ENCODE measurements around the gene TCF19. TPM values are rescaled to one million over a fixed set of nuclear protein-coding genes. Genes with fewer than 3 reads are reported as not detected.

TCF19 gene
- total and polyA plus RNA-seq, 3 donors from 2014 or later = 3.6 to 4.7 (median 3.7) TPM

GRCh38 chr6:31122791-31123706 is 35.3 kb upstream of the TCF19 start:
- Histone ChIP-seq H3K4me3 (no peak overlapping the region), H3K9me3 (no peaks in the 10 kb centered on the region), H3K27ac (peak overlapping the region in 1 of 2 donors; percentile 28), H3K4me1 (peaks cover 11% of the 10 kb centered on the region), H3K27me3 (no peaks in the 10 kb centered on the region), H3K36me3 (ENCODE audit: low read depth, missing control alignments) (no peaks in the 10 kb centered on the region)
- intact Hi-C loops (cut with DNase I; ENCODE audit: low total_unique reads) = no loop called here
- TF ChIP-seq, protein P1, sequence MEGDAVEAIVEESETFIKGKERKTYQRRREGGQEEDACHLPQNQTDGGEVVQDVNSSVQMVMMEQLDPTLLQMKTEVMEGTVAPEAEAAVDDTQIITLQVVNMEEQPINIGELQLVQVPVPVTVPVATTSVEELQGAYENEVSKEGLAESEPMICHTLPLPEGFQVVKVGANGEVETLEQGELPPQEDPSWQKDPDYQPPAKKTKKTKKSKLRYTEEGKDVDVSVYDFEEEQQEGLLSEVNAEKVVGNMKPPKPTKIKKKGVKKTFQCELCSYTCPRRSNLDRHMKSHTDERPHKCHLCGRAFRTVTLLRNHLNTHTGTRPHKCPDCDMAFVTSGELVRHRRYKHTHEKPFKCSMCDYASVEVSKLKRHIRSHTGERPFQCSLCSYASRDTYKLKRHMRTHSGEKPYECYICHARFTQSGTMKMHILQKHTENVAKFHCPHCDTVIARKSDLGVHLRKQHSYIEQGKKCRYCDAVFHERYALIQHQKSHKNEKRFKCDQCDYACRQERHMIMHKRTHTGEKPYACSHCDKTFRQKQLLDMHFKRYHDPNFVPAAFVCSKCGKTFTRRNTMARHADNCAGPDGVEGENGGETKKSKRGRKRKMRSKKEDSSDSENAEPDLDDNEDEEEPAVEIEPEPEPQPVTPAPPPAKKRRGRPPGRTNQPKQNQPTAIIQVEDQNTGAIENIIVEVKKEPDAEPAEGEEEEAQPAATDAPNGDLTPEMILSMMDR (IDR thresholded peaks at IDR 0.05) = no peak
- TF ChIP-seq POLR2A (IDR thresholded peaks at IDR 0.05) = no peak
- 36 to 42% methylated on average over 12 to 16 of the region's 16 CpGs for WGBS, 2 donors
- DNase-seq = peak; percentile 85

DNA sequence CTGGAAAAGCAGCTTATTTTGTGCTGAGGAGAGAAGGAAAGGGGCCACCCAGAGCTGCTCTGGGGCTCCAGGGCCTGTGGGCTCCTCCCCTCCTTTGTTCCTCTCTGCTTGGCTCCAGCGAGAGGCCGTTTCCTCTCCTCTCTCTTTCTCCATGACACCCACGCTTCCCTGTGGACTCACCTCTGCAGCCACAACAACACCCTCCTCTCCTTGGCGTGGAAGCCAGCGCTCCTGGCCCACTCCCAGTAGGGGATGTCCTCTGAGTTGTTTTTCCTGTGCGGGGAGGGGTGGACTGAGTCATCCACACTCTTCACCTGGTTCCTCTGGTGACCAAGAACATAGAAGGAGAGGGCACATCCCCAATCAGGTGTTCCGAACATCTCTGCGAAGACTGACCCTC is 33.2 kb upstream of the TCF19 start:
- Histone ChIP-seq H3K4me1 (peaks cover 11% of the 10 kb centered on the region), H3K27ac (no peak overlapping the region), H3K4me3 (no peak overlapping the region), H3K9me3 (no peaks in the 10 kb centered on the region), H3K27me3 (no peaks in the 10 kb centered on the region), H3K36me3 (ENCODE audit: low read depth, missing control alignments) (no peaks in the 10 kb centered on the region)
- WGBS, 2 donors = 54 to 59% methylated on average over 8 of the region's 8 CpGs
- DNase-seq = no peak
- intact Hi-C loops (cut with DNase I; ENCODE audit: low total_unique reads) = no loop called here
- TF ChIP-seq, protein P1 (IDR thresholded peaks at IDR 0.05) = no peak
- no peak for TF ChIP-seq POLR2A (IDR thresholded peaks at IDR 0.05)

DNA sequence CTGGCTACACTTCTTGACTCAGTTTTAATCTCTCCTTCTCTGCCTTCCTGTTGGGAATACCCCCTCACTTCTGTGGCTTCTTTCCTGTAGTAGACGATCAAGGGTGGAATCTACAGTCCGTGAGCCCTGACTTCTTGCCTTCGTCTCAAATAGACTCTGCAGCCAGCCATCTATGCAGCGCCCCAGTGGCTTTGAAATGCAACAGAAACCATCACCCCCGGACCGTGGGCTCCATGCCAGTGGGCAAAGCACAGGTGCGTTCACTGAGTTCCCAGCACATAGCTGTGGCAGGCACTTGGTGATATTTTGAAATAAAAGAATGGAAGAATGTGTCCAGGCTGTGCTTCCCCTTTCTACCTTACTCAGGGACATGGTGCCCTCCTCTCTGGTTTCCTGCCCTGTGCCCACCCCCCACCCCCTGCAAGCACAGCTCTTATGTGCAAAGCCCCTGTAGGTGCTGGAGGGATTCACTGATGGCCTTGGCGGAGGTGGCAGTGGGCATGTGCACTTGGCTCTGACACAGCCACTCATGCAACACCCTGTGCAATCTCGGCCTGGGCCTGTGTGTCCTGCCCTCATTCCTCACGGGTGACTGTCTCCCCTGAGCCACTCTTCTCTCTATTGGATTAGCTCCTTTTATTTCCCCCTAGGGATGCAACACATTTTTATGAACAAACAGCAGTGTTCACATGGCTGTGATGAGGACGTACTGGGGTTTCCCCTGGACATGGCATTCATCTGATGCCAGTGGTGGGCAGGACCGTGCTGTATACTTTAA is 32.6 kb upstream of the TCF19 start:
- Histone ChIP-seq H3K4me1 (peaks cover 11% of the 10 kb centered on the region), H3K27ac (no peak overlapping the region), H3K4me3 (no peak overlapping the region), H3K9me3 (no peaks in the 10 kb centered on the region), H3K27me3 (no peaks in the 10 kb centered on the region), H3K36me3 (ENCODE audit: low read depth, missing control alignments) (no peaks in the 10 kb centered on the region)
- WGBS, 2 donors = 78 to 81% methylated on average over 12 of the region's 12 CpGs
- TF ChIP-seq POLR2A (IDR thresholded peaks at IDR 0.05) = no peak
- TF ChIP-seq, protein P1 (IDR thresholded peaks at IDR 0.05) = no peak
- intact Hi-C loops (cut with DNase I; ENCODE audit: low total_unique reads) = no loop called here
- no peak for DNase-seq

DNA sequence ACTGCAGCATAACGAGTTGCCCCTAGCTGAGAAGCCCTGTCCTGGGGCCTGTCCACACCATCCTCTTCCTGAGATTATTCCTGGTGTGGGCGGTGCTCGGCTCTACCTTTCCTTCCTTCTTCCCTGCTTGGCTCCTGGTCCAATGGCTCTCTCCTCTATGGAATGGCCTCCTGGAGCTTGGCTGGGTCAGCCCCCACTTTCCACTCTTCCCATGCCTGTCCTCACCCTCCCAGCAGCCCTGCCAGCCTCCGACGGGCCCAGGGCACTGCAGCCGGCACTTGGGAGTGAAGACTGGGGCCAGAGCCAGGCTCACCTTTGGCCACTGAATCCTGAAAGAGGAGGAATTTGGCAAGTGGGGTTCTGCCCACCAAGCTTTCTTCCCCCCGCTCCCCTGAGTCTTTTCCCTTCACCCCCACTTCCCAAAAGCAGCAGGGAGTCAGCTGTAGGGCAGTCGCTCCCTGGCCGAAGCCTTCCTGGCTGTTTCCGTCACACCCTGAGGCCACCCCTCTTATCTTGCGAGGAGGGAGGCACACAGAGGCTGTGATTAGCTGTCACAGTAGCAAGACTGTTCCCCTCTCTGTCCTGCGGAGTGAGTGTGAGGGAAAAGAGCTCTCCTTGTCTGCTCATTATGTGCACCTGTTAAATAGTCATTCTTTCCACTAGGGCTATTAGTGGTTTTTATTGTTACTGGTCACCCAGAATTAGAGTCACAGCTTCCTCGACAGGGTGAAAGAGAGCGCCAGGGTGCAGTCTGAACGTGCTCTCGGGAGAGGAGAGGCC is 31.8 kb upstream of the TCF19 start:
- Histone ChIP-seq H3K9me3 (no peaks in the 10 kb centered on the region), H3K4me1 (peaks cover 11% of the 10 kb centered on the region), H3K27me3 (no peaks in the 10 kb centered on the region), H3K27ac (no peak overlapping the region), H3K4me3 (no peak overlapping the region), H3K36me3 (ENCODE audit: low read depth, missing control alignments) (no peaks in the 10 kb centered on the region)
- TF ChIP-seq POLR2A (IDR thresholded peaks at IDR 0.05) = no peak
- TF ChIP-seq, protein P1 (IDR thresholded peaks at IDR 0.05) = no peak
- peak; percentile 18 for DNase-seq
- WGBS, 2 donors = 71 to 73% methylated on average over 15 to 16 of the region's 16 CpGs
- intact Hi-C loops (cut with DNase I; ENCODE audit: low total_unique reads) = no loop called here
